Fibroblast of skin of abdomen (primary cell): ENCODE measurements around the gene RASA1. TPM values are rescaled to one million over a fixed set of nuclear protein-coding genes. Genes with fewer than 3 reads are reported as not detected.
"Not testable (repeated sequence)": the region's sequence is repeated elsewhere in the genome, so short reads cannot be mapped to it uniquely, and the experiment has no call there.

Experiments
- DNase-seq: peaks from one replicate; pipeline ENCODE4 v3.0.0-alpha.2; 2013
- polyA plus RNA-seq, 2 experiments: library from polyadenylated mRNA; unstranded; fragments of 120-200 nt; gene quantifications; one replicate each; pipeline ENCODE4 v1.2.1, GENCODE V29; 2013; ENCODE audit not compliant: insufficient read length in 2 of 2

The RASA1 gene
- 51.9 TPM for polyA plus RNA-seq (2013, experiment 1 of 2; ENCODE audit: insufficient read length)
- 47.8 TPM for polyA plus RNA-seq (2013, experiment 2 of 2; ENCODE audit: insufficient read length)

DNA sequence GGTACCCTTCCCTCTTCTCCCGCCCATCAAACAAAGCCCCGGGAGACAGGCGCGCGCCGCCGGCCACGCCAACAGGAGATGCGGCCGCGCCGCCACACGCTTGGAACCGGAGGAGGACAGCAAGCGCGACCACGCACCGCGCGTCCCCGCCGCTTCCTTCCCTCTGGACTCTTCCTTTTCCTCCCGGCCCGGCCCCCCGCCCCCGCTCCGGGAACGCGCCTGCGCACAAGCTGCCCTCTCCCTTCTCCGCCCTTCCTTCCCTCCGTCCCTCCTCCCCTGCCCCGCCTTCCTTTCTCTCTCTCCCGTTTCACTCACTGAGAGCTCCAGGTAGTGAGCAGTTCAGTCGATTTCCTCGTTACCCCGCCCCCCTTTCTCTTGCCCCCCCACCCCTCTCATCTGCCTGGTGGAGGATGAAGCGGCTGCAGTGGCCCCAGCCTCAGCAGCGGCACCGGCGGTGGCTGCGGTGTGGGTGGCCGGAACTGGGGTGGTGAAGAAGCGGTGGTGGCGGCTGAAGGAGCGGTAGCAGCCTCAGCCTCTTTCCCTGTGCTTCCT is at the start of gene RASA1:
RASA1 (plus strand) TSS at position 310 of the 552 bp plus-strand sequence. CDS start 569 bp downstream, outside the sequence.
- DNase-seq, result peak; percentile 94

GRCh38 chr5:87229780-87230179 is 37.9 kb upstream of the RASA1 start:
- DNase-seq, result peak; percentile 35

GRCh38 chr5:87231037-87231808 is 36.5 kb upstream of the RASA1 start:
- no peak for DNase-seq

DNA sequence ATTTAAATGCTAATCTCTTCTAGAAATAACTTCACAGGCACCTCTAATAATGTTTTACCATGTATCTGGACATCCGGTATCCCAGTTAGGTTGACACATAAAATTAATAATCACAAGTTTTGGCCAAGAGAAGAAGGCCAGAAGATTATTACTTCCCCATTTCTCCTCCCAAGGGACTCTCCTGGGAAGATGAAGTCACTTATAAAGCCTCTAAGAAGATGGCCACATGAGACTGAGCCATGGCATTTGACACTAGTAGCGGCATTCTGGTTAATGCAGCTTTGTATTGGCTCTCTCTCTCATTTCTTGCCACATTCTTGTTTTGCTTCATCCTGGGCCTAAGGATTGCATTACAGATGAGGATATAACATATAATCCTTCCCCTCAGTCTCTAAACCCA is 34.5 kb upstream of the RASA1 start:
- DNase-seq, result no peak

GRCh38 chr5:87241555-87241954 is 26.1 kb upstream of the RASA1 start:
- no peak for DNase-seq

DNA sequence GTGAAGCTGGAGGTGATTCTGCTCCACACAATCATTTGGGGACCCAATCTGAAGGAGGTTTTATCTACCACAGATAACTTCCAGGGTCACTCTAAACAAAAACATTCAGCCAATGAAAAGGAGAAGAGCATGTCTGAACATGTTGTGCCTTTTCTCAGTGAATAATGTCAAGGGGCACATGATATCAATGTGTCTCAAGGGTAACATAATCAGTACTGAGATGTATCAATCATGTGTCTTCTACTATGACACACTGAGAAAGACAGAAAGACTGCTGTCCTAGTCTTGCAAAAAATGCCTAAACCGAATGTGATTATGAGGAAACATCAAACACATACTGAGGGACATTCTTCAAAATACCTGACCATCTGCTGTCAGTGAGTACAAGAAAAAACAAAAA is 25.4 kb upstream of the RASA1 start:
- DNase-seq, result no peak

DNA sequence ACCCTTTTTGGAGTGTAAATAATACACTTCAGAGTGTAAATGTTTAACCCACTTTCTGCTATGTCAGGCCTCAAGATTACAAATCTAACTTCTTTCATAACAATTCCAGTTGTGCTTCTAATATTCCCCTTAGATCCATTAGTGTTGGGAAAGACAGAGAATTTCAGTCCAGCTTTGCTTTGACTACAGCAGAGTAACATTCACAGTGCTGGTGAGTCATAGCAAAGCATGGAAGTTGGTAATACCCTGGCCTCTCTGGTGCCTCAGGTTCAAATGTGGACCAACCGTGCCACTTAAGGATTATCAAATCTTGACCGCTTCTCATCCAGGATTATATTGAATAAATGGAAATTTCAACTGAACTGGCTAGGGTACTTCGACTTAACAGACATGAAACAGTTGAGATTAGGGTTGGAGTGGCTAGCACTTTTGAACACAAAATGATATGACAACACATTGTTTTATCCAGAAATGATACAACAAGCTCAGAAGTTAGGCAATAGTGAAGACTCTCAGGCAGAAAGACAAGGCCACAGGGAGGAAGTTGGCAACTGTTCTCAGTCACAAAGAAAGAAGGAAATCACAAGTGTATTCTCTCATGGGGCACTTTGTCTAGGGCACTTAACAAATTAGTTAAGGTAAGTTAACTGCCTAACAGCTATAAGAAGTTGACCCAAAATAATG is 24.4 kb upstream of the RASA1 start:
- peak; percentile 50 for DNase-seq

DNA sequence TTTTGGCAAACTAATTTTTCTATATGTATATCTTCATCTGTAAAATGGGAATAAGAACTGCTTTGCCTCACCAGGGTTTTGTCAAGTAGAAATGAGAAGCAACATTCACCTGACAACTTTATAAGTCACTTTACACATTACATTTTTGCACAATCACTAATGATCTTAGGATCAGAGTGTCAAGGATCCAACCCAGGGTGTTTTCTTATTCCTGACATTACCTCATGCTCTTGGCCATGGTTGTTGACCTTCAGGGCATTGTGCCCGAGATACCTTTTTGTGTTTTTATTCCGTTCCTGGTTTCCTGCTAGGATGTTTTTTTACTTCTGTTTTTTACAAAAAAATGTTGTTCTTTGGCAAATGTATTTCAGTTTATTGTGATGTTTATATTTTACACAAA is 22.2 kb upstream of the RASA1 start:
- DNase-seq, result no peak

DNA sequence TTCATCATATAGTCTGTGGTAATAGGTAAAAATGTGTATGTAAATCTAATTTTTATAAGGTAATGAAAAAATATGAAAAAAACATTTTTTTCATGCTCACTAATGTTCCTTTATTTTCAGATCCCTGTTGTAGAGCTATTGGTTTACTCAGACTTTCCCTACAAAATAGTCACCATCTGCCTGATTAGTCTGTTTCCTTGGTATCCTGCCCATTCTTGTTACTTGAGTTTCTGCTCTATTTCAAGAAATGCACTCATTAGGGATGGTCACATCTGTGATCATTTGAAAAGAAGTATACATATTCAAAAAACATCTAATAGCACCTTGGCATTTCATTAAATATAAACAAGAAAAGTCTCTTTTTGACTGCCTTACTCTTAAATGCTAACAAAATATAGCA is 21.6 kb upstream of the RASA1 start:
- DNase-seq, result no peak

GRCh38 chr5:87252283-87252605 is 15.4 kb upstream of the RASA1 start:
- no peak for DNase-seq

GRCh38 chr5:87254035-87254434 is 13.6 kb upstream of the RASA1 start:
- no peak for DNase-seq

DNA sequence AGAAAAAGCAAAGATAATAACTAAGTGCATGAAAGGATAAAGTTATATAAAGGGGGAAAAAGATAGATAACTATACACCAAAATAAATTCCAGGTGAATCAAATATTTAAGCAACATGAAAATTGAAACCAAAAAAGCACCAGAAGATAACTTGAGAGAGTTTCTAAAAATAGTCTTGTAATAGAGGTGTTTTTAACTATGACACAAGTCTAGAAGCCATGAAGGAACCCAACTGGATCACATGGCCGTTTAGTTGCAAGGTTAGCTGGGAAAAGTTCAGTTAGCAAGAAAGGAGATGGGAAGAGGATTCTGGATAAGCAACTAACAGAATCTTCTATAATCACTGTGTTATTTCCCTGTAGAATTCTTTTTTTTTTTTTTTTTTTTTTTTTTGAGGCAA is 9.2 kb upstream of the RASA1 start:
- DNase-seq, result no peak

DNA sequence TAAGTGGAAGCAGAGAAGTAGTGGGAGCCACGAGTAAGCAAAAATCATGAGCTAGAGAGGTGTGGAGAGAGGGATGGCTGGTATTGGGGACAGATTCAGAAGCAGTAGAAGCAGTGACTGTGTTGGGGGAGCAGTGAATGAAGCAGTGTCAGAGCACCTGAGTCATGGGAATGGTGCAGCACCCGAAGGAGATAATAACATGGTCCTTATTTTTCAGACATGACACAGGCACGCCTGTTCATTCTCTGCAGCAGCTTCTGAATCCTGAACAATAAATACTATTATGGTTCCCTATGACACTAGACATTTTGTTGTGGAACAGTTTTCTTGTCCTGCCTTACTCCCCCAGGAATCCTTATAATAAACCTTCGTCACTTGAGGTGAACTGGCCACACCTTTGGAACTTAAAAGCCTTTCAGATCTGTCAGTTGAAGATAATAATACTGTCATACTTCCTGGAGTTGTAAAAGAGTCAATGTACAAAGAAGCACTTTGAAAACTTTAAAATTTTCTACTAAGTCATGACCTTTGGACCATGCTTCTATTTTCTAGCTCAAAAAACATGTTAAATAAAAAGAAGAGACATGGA is 7.0 kb upstream of the RASA1 start:
- DNase-seq, result no peak

GRCh38 chr5:87263498-87263897 is 4.2 kb upstream of the RASA1 start:
- DNase-seq, result no peak

DNA sequence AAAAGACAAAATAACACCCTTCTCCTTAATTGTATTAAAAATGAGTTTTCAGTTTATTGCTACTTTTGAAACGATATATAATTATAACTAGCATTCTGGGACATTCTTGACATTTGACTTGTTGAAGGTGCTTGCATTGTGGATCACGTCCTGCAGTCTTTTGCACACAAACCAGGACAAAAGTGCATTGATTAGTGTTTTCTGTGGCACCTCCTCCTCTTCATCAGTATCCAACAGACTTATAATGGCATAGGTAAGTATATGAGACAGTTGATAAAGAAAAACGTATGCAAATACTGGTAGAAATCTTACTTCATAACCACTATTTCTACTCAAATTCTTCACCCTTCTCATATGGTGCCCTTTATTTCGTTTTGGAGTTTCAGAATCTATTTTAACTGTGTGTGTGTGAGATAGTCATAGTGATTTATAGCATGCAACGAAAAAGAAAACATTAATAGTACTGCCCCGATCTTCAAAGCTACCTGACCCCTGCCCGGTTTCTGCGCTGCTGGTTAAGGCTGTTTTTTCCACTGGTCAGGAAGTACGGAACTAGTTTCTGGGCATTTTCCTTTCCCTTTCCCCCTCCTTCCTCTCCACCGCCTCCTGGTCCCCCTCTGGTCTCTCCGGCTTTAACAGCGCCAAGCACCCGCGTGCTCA is 639 bp upstream of the RASA1 start:
- no peak for DNase-seq

DNA sequence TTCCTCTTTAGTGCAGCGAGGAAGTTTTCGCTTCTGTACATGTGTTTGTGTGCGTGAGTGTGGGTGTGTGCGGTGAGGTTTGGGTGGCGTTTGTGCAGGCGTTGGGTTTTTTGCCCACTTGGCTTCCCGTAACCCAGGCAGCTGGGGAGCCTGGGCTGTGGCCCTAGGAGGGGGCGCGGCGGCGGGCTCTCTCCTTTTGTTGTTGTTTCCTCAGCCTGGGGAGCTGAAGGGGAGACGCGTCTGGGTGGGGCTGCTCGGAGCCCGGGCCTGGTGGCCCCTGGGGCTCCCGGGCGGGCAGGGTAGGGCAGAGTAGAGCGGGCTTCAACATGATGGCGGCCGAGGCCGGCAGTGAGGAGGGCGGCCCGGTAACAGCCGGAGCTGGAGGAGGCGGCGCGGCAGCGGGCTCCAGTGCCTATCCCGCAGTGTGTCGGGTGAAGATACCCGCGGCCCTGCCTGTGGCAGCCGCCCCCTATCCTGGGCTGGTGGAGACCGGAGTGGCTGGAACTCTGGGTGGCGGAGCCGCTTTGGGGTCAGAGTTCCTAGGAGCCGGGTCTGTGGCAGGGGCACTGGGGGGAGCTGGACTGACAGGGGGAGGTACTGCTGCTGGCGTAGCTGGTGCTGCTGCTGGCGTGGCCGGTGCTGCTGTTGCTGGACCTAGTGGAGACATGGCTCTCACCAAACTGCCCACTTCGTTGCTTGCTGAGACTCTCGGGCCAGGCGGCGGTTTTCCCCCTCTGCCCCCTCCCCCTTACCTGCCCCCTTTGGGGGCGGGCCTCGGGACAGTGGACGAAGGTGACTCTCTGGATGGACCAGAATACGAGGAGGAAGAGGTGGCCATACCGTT is 665 bp downstream of the RASA1 start:
- DNase-seq, result peak; percentile 59

DNA sequence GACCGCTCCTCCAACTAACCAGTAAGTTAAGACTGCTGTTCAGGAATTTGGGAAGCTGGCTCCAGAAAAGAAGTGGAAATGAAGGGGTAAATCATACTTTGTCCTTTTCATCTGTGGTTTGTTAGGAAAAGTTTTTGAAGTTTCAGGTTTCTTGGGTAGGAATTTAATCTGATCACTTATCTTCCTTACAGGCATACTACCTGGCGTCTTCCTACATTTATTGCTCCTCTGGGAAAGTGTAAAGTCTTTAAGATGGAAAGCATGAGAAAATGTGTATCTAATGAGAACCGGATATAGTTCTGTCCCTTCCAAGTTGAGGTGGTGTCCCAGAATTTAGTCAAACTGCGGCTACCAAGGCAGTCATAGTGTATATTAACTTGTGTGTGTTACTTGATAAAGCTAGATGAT is 1.3 kb downstream of the RASA1 start:
- no peak for DNase-seq

DNA sequence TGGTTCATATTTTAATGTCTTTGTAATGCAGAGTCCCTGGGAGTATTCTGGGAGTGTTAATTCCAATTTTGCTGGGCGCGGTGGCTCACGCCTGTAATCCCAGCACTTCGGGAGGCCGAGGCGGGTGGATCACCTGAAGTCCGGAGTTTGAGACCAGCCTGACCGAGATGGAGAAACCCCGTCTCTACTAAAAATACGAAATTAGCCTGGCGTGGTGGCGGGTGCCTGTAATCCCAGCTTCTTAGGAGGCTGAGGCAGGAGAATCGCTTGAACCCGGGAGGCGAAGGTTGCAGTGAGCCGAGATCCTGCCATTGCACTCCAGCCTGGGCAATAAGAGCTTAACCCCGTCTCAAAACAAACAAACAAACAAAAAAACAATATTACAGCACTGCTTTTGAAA is 3.2 kb downstream of the RASA1 start:
- not testable (repeated sequence) for DNase-seq

DNA sequence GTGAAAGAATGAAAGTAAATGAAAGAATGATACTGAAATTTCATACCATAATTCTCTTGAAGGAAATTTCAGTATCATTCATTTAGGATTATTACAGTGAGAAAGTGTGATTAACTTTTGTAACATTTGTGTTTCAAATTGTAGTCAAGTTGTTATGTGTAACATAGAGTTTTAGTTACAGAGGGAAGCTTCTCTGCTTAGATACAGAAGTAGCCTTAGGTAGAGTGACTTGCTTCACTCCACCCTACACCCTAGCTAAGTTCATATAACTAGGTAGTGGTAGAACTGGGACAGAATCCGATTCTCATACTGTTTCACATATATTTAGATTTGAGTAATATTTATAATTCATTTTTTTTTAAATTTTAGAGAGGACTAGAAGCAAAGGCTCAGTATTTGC is 9.0 kb downstream of the RASA1 start:
- DNase-seq, result no peak

GRCh38 chr5:87277279-87277835 is 9.7 kb downstream of the RASA1 start:
- DNase-seq, result peak; percentile 23

- no peak for DNase-seq
Observed at GRCh38 chr5:87278590-87279100, 11.0 kb downstream of the RASA1 start.
